ENCODE data around the gene MSH6. TPM values are rescaled to one million over a fixed set of nuclear protein-coding genes. Genes with fewer than 3 reads are reported as not detected.

The MSH6 gene
- total and polyA plus RNA-seq, 2 of the 13 experiments (the other 11 are each of a cell fraction or from before 2014, with no cell fraction given): 20.8 to 113 TPM

DNA sequence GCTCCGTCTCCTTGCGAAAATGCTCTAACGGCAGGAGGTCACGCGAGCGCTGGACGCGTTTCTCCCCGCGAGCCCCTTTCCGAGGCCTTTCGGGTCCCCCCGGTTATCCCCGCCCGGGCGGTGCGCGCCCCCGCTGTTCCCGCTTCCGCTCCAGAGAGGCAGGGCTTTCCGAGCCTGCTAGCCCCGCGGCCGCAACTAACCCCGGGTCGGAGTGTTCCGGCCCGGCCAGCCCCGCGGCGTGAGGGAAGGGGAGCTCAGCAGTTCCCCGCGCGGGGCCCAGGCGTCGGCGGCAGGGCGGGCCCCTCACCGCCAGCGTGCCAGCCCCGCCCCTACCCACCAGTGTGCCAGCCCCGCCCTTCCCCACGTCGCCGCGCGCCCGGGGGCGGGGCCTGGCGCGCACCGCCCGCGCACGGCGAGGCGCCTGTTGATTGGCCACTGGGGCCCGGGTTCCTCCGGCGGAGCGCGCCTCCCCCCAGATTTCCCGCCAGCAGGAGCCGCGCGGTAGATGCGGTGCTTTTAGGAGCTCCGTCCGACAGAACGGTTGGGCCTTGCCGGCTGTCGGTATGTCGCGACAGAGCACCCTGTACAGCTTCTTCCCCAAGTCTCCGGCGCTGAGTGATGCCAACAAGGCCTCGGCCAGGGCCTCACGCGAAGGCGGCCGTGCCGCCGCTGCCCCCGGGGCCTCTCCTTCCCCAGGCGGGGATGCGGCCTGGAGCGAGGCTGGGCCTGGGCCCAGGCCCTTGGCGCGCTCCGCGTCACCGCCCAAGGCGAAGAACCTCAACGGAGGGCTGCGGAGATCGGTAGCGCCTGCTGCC is at the start of gene MSH6 (continued):
- TF ChIP-seq NONO (IDR thresholded peaks at IDR 0.05): no peak
- TF ChIP-seq NONO (CRISPR knock-in tag; conservative IDR thresholded peaks at IDR 0.05): peak; percentile 79
- peak; percentile 54; the same call in 1 of the 2 replicates for TF ChIP-seq ZNF768 (CRISPR knock-in tag; IDR thresholded peaks at IDR 0.05)
- TF ChIP-seq, protein P1, sequence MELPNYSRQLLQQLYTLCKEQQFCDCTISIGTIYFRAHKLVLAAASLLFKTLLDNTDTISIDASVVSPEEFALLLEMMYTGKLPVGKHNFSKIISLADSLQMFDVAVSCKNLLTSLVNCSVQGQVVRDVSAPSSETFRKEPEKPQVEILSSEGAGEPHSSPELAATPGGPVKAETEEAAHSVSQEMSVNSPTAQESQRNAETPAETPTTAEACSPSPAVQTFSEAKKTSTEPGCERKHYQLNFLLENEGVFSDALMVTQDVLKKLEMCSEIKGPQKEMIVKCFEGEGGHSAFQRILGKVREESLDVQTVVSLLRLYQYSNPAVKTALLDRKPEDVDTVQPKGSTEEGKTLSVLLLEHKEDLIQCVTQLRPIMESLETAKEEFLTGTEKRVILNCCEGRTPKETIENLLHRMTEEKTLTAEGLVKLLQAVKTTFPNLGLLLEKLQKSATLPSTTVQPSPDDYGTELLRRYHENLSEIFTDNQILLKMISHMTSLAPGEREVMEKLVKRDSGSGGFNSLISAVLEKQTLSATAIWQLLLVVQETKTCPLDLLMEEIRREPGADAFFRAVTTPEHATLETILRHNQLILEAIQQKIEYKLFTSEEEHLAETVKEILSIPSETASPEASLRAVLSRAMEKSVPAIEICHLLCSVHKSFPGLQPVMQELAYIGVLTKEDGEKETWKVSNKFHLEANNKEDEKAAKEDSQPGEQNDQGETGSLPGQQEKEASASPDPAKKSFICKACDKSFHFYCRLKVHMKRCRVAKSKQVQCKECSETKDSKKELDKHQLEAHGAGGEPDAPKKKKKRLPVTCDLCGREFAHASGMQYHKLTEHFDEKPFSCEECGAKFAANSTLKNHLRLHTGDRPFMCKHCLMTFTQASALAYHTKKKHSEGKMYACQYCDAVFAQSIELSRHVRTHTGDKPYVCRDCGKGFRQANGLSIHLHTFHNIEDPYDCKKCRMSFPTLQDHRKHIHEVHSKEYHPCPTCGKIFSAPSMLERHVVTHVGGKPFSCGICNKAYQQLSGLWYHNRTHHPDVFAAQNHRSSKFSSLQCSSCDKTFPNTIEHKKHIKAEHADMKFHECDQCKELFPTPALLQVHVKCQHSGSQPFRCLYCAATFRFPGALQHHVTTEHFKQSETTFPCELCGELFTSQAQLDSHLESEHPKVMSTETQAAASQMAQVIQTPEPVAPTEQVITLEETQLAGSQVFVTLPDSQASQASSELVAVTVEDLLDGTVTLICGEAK (IDR thresholded peaks at IDR 0.05): no peak
- TF ChIP-seq, protein P1 (CRISPR knock-in tag; IDR thresholded peaks at IDR 0.05): peak; percentile 86
- TF ChIP-seq KMT2A (CRISPR knock-in tag; IDR thresholded peaks at IDR 0.05): peak; percentile 60
- TF ChIP-seq, protein P2, sequence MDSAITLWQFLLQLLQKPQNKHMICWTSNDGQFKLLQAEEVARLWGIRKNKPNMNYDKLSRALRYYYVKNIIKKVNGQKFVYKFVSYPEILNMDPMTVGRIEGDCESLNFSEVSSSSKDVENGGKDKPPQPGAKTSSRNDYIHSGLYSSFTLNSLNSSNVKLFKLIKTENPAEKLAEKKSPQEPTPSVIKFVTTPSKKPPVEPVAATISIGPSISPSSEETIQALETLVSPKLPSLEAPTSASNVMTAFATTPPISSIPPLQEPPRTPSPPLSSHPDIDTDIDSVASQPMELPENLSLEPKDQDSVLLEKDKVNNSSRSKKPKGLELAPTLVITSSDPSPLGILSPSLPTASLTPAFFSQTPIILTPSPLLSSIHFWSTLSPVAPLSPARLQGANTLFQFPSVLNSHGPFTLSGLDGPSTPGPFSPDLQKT (CRISPR knock-in tag; IDR thresholded peaks at IDR 0.05; ENCODE audit: borderline replicate concordance): no peak; the same call in 1 of the 2 replicates
- peak; percentile 89; the same call in 1 of the 2 replicates for TF ChIP-seq NFKB2 (CRISPR knock-in tag; IDR thresholded peaks at IDR 0.05; ENCODE audit: borderline replicate concordance)
- no peak for TF ChIP-seq ZNF282 (IDR thresholded peaks at IDR 0.05; ENCODE audit: partially characterized antibody)
- TF ChIP-seq, protein P3, sequence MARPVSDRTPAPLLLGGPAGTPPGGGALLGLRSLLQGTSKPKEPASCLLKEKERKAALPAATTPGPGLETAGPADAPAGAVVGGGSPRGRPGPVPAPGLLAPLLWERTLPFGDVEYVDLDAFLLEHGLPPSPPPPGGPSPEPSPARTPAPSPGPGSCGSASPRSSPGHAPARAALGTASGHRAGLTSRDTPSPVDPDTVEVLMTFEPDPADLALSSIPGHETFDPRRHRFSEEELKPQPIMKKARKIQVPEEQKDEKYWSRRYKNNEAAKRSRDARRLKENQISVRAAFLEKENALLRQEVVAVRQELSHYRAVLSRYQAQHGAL (CRISPR knock-in tag; IDR thresholded peaks at IDR 0.05; ENCODE audit: not compliant biosample characterization): no peak
- TF ChIP-seq ZNF703 (CRISPR knock-in tag; IDR thresholded peaks at IDR 0.05; ENCODE audit: borderline replicate concordance): peak; percentile 76; the same call in 1 of the 2 replicates
- no peak for TF ChIP-seq ZNF335 (CRISPR knock-in tag; IDR thresholded peaks at IDR 0.05)
- TF ChIP-seq SOX6 (IDR thresholded peaks at IDR 0.05): no peak
- TF ChIP-seq SOX6 (CRISPR knock-in tag; IDR thresholded peaks at IDR 0.05): peak; percentile 53
- TF ChIP-seq, protein P4, sequence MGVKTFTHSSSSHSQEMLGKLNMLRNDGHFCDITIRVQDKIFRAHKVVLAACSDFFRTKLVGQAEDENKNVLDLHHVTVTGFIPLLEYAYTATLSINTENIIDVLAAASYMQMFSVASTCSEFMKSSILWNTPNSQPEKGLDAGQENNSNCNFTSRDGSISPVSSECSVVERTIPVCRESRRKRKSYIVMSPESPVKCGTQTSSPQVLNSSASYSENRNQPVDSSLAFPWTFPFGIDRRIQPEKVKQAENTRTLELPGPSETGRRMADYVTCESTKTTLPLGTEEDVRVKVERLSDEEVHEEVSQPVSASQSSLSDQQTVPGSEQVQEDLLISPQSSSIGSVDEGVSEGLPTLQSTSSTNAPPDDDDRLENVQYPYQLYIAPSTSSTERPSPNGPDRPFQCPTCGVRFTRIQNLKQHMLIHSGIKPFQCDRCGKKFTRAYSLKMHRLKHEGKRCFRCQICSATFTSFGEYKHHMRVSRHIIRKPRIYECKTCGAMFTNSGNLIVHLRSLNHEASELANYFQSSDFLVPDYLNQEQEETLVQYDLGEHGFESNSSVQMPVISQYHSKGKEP (CRISPR knock-in tag; IDR thresholded peaks at IDR 0.05): no peak; the same call in none of the 2 replicates
- TF ChIP-seq NCOA5 (CRISPR knock-in tag; IDR thresholded peaks at IDR 0.05): no peak
- TF ChIP-seq YEATS4 (CRISPR knock-in tag; IDR thresholded peaks at IDR 0.05; ENCODE audit: borderline replicate concordance): peak; percentile 90
- no peak for TF ChIP-seq SMARCE1 (IDR thresholded peaks at IDR 0.05; ENCODE audit: borderline replicate concordance)
